Tibial artery (tissue), 4 donors: Measurements from ENCODE around the gene TACC3.

ENCODE experiments used
- DNase-seq, 2 donors: peaks; one replicate each; pipeline ENCODE4 v3.0.0-alpha.2; 2019
- H3K27ac ChIP-seq, 2 donors: fragments of 200-600 bp; sonication (generic) in 1 of 2; 1 replicate in 1 of 2; 2 replicates in 1 of 2; pipeline ENCODE4 v1.5.1; 2018 to 2019; ENCODE audit warnings: mild to moderate bottlenecking in 1 of 2
- H3K27me3 ChIP-seq, 2 donors: fragments of 200-600 bp; sonication (generic) in 1 of 2; one replicate each; pipeline versions ENCODE4 v1.5.1 to v1.6.0; 2016 to 2019
- H3K36me3 ChIP-seq, 3 donors: fragments of 200-600 bp; sonication (generic) in 2 of 3; one replicate each; pipeline ENCODE4 v1.5.1; 2016 to 2019; ENCODE audit warnings: mild to moderate bottlenecking in 2 of 3
- H3K4me1 ChIP-seq, 4 donors: fragments of 200-600 bp; sonication (generic) in 2 of 4; 1 replicate in 3 of 4; 2 replicates in 1 of 4; pipeline ENCODE4 v1.5.1; 2016 to 2019
- H3K4me3 ChIP-seq, 2 donors: fragments of 200-600 bp; sonication (generic) in 1 of 2; 1 replicate in 1 of 2; 2 replicates in 1 of 2; pipeline ENCODE4 v1.5.1; 2018 to 2019; ENCODE audit warnings: mild to moderate bottlenecking in 2 of 2
- H3K9me3 ChIP-seq, 3 donors: fragments of 200-600 bp; sonication (generic) in 1 of 3; one replicate each; pipeline ENCODE4 v1.5.1; 2016 to 2019
- intact Hi-C: fragments of 100-400 bp; cut with DNase I; formaldehyde crosslinking; loops from one replicate; pipeline ENCODE4 v1.15.0; 2023; ENCODE audit warnings: low total_unique reads
- TF ChIP-seq, protein P1 (sequence below), 2 experiments: fragments of 200-600 bp in 1 of 2; fragments of 450-650 bp in 1 of 2; IDR thresholded peaks; one replicate each; pipeline ENCODE4 v1.5.1; 2017 to 2019; ENCODE audit warnings: antibody characterized with exemption in 2 of 2, mild to moderate bottlenecking in 1 of 2, moderate library complexity in 1 of 2

The TACC3 gene

GRCh38 chr4:1676605-1677525 is 44.5 kb upstream of the TACC3 start:
- TF ChIP-seq, protein P1, sequence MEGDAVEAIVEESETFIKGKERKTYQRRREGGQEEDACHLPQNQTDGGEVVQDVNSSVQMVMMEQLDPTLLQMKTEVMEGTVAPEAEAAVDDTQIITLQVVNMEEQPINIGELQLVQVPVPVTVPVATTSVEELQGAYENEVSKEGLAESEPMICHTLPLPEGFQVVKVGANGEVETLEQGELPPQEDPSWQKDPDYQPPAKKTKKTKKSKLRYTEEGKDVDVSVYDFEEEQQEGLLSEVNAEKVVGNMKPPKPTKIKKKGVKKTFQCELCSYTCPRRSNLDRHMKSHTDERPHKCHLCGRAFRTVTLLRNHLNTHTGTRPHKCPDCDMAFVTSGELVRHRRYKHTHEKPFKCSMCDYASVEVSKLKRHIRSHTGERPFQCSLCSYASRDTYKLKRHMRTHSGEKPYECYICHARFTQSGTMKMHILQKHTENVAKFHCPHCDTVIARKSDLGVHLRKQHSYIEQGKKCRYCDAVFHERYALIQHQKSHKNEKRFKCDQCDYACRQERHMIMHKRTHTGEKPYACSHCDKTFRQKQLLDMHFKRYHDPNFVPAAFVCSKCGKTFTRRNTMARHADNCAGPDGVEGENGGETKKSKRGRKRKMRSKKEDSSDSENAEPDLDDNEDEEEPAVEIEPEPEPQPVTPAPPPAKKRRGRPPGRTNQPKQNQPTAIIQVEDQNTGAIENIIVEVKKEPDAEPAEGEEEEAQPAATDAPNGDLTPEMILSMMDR (IDR thresholded peaks at IDR 0.05), result no peak
- H3K27ac ChIP-seq, result no peak overlapping the region
- H3K27me3 ChIP-seq, result no peaks in the 10 kb centered on the region
- no peak overlapping the region for H3K4me3 ChIP-seq
- H3K4me1 ChIP-seq, result no peaks in the 10 kb centered on the region
- H3K36me3 ChIP-seq, result no peaks in the 10 kb centered on the region
- DNase-seq, result no peak
- H3K9me3 ChIP-seq, result no peaks in the 10 kb centered on the region
- intact Hi-C loops, result no loop called here

GRCh38 chr4:1678244-1678643 is 43.1 kb upstream of the TACC3 start:
- H3K27ac ChIP-seq, result no peak overlapping the region
- TF ChIP-seq, protein P1 (IDR thresholded peaks at IDR 0.05), result no peak
- no peak for DNase-seq
- no peaks in the 10 kb centered on the region for H3K27me3 ChIP-seq
- H3K4me3 ChIP-seq, result no peak overlapping the region
- no peaks in the 10 kb centered on the region for H3K36me3 ChIP-seq
- intact Hi-C loops, result no loop called here
- no peaks in the 10 kb centered on the region for H3K9me3 ChIP-seq
- H3K4me1 ChIP-seq, result peaks cover 0 to 4% (median 0%) of the 10 kb centered on the region in 4 donors

DNA sequence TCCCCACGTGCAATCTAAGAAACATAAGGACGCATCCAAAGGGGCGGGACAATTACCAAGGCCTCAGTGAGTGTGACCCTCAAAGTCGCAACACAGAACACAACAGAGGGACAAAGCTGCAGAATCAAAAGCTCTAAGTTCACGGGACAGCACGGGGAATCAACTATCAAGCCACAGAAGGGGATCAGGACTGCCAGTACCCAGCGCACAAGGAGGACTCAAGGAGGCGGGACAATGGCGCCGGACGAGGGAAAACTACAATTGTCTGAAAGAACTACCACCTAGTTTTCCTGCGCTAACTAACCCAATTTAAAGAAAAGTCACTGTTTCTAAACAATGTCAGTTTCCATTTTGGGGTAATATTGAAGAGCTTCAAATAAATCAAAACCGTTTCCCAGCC is 38.5 kb upstream of the TACC3 start:
- Histone ChIP-seq H3K27ac (peak overlapping the region; percentile 84 to 86), H3K9me3 (no peaks in the 10 kb centered on the region), H3K4me3 (peak overlapping the region; percentile 77 to 95), H3K36me3 (no peaks in the 10 kb centered on the region), H3K27me3 (no peaks in the 10 kb centered on the region), H3K4me1 (peaks cover 0 to 16% (median 3%) of the 10 kb centered on the region in 4 donors)
- DNase-seq, result no peak
- intact Hi-C loops, result loop anchor here (5.0 kb wide), 1 partner anchor 559 kb away; the partner anchor contains the start of genes HAUS3 and POLN
- TF ChIP-seq, protein P1 (IDR thresholded peaks at IDR 0.05), result no peak

DNA sequence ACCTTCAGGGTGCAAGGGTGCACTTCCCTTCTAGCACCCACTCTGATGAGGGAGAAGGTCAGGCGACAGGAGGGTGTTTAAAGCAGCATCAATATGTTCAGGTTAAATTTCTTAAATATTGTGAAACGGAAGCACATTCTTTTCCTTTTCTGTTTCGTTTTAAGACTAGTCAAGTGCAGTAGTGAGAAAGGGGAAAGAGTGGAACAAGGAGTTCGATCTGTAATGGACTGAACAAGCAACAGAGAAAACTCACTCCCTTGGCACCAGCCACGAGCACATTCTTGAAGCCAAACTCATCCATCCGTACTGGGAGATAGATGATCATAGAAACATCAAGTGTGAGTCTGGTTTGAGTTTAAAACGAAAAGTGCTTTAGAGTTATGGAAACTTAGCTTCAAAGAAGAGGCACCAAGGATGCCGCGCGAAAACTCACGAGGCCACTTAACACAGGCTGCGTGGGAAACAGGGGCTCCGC is 38.0 kb upstream of the TACC3 start:
- H3K36me3 ChIP-seq, result no peaks in the 10 kb centered on the region
- DNase-seq, result peak in 1 of 2 donors; percentile 50
- intact Hi-C loops, result loop anchor here (5.0 kb wide), 1 partner anchor 559 kb away; the partner anchor contains the start of genes HAUS3 and POLN
- no peaks in the 10 kb centered on the region for H3K9me3 ChIP-seq
- peaks cover 0 to 16% (median 3%) of the 10 kb centered on the region in 4 donors for H3K4me1 ChIP-seq
- H3K27ac ChIP-seq, result peak overlapping the region; percentile 84 to 86
- TF ChIP-seq, protein P1 (IDR thresholded peaks at IDR 0.05), result no peak
- H3K27me3 ChIP-seq, result no peaks in the 10 kb centered on the region
- H3K4me3 ChIP-seq, result peak overlapping the region; percentile 77 to 95

GRCh38 chr4:1683736-1684505 is 37.4 kb upstream of the TACC3 start, which contains the start of gene FAM53A:
FAM53A (minus strand) TSS chr4:1684313; CDS start chr4:1668741, 15,572 bp downstream.
- intact Hi-C loops, result loop anchor here (5.0 kb wide), 1 partner anchor 558 kb away; the partner anchor contains the start of genes HAUS3 and POLN
- peak; percentile 84 to 94 for DNase-seq
- no peaks in the 10 kb centered on the region for H3K27me3 ChIP-seq

More at GRCh38 chr4:1683736-1684505, 37.4 kb upstream of the TACC3 start, which contains the start of gene FAM53A:
- Histone ChIP-seq H3K36me3 (no peaks in the 10 kb centered on the region), H3K4me3 (peak within 1 kb of the TSS; percentile 77 to 95), H3K27ac (peak within 1 kb of the TSS; percentile 84 to 86), H3K9me3 (no peaks in the 10 kb centered on the region), H3K4me1 (peaks cover 0 to 16% (median 3%) of the 10 kb centered on the region in 4 donors)
- TF ChIP-seq, protein P1 (IDR thresholded peaks at IDR 0.05), result peak in 1 of 2 experiments; percentile 13
